HepG2 (cell line): ENCODE data around the gene PHF23. TPM values are rescaled to one million over a fixed set of nuclear protein-coding genes. Genes with fewer than 3 reads are reported as not detected.

Experiments used
- DMAP1 ChIP-seq: IDR thresholded peaks from 2 replicates; pipeline ENCODE4 v1.6.1; 2016
- EP300 ChIP-seq, 3 experiments: sonication (generic) in 1 of 3; formaldehyde crosslinking in 1 of 3; IDR thresholded peaks; 2 replicates each; pipeline versions ENCODE4 v1.5.1 to v1.6.1; 2011 to 2020; ENCODE audit warnings: low read depth in 2 of 3, low read length in 2 of 3, borderline replicate concordance in 1 of 3, improper control_type of control experiment in 1 of 3, mild to moderate bottlenecking in 1 of 3, missing genetic modification reagents in 1 of 3, moderate library complexity in 1 of 3
- FIP1L1 ChIP-seq: fragments of 200-400 bp; formaldehyde crosslinking; IDR thresholded peaks from 2 replicates; pipeline ENCODE4 v1.6.1; 2018; ENCODE audit warnings: low read depth, mild to moderate bottlenecking, low read length, moderate library complexity, borderline replicate concordance; ENCODE audit not compliant: insufficient read depth
- MTF1 ChIP-seq: sonication (generic); formaldehyde crosslinking; IDR thresholded peaks from 2 replicates; pipeline ENCODE4 v1.5.0; 2020; ENCODE audit warnings: missing genetic modification reagents
- POGZ ChIP-seq: sonication (generic); formaldehyde crosslinking; IDR thresholded peaks from 2 replicates; pipeline ENCODE4 v1.4.0; 2020; ENCODE audit warnings: mild to moderate bottlenecking, missing genetic modification reagents
- POLR2A ChIP-seq, 2 experiments: IDR thresholded peaks; 2 replicates each; pipeline ENCODE4 v1.6.1; 2011; ENCODE audit warnings: low read depth in 2 of 2, low read length in 2 of 2, mild to moderate bottlenecking in 1 of 2, moderate library complexity in 1 of 2; ENCODE audit not compliant: insufficient read depth in 1 of 2
- REST ChIP-seq, 2 experiments: IDR thresholded peaks; 2 replicates each; pipeline ENCODE4 v1.6.1; 2011 to 2012; ENCODE audit warnings: low read length in 2 of 2, borderline replicate concordance in 1 of 2, low read depth in 1 of 2, mild to moderate bottlenecking in 1 of 2, moderate library complexity in 1 of 2
- SATB2 ChIP-seq: sonication (generic); formaldehyde crosslinking; IDR thresholded peaks from 2 replicates; pipeline ENCODE4 v1.5.0; 2020; ENCODE audit warnings: missing genetic modification reagents
- SIX1 ChIP-seq: sonication (generic); formaldehyde crosslinking; IDR thresholded peaks from 2 replicates; pipeline ENCODE4 v1.4.0; 2020; ENCODE audit warnings: missing genetic modification reagents, borderline replicate concordance
- SNAPC5 ChIP-seq: sonication (generic); formaldehyde crosslinking; IDR thresholded peaks from 2 replicates; pipeline ENCODE4 v1.8.1; 2023; ENCODE audit warnings: mild to moderate bottlenecking, missing genetic modification reagents, borderline replicate concordance
- ZBTB39 ChIP-seq: sonication (generic); formaldehyde crosslinking; IDR thresholded peaks from 2 replicates; pipeline ENCODE4 v1.5.0; 2020; ENCODE audit warnings: missing genetic modification reagents
- ZFP62 ChIP-seq: sonication (generic); formaldehyde crosslinking; IDR thresholded peaks from 2 replicates; pipeline ENCODE4 v1.4.0; 2020; ENCODE audit warnings: missing genetic modification reagents
- ZNF136 ChIP-seq: sonication (generic); formaldehyde crosslinking; IDR thresholded peaks from 2 replicates; pipeline ENCODE4 v1.8.1; 2022; ENCODE audit warnings: low read depth, mild to moderate bottlenecking, moderate library complexity, missing genetic modification reagents
- ZNF362 ChIP-seq: sonication (generic); formaldehyde crosslinking; IDR thresholded peaks from 2 replicates; pipeline ENCODE4 v1.4.0; 2020; ENCODE audit warnings: missing genetic modification reagents, mild to moderate bottlenecking, borderline replicate concordance
- ZNF512B ChIP-seq: sonication (generic); formaldehyde crosslinking; IDR thresholded peaks from 2 replicates; pipeline ENCODE4 v1.5.1; 2020; ENCODE audit warnings: missing genetic modification reagents, mild to moderate bottlenecking, borderline replicate concordance
- ZNF660 ChIP-seq: sonication (generic); formaldehyde crosslinking; IDR thresholded peaks from 2 replicates; pipeline ENCODE4 v1.5.1; 2020; ENCODE audit warnings: mild to moderate bottlenecking, low read depth, missing genetic modification reagents, borderline replicate concordance
- ZNF879 ChIP-seq: sonication (generic); formaldehyde crosslinking; IDR thresholded peaks from 2 replicates; pipeline ENCODE4 v1.8.1; 2023; ENCODE audit warnings: missing genetic modification reagents
- polyA plus RNA-seq, 8 experiments: library from polyadenylated mRNA; depleted of rRNA in 3 of 8; stranded (reverse) in 7 of 8; unstranded in 1 of 8; fragments of >200 nt; fragmentation: Illumina TruSeq in 4 of 8; extraction: Trizol in 4 of 8; gene quantifications; 2 replicates each; pipeline versions ENCODE4 v1.2.1 to v1.2.3, GENCODE V29; 2011 to 2016; ENCODE audit warnings: low read depth in 4 of 8, missing spikeins in 1 of 8, mixed read lengths in 1 of 8; ENCODE audit not compliant: insufficient read depth in 1 of 8
- total RNA-seq, 5 experiments: library from RNA; depleted of rRNA; stranded (reverse); fragments of >200 nt; fragmentation: Illumina TruSeq; extraction: Trizol; gene quantifications; 2 replicates each; pipeline ENCODE4 v1.2.3, GENCODE V29; 2016; ENCODE audit warnings: low read depth in 1 of 5

PHF23 gene
- total and polyA plus RNA-seq, 2 of the 13 experiments (the other 11 are each of a cell fraction or from before 2014, with no cell fraction given) = 27.6 to 33.2 TPM

- TF ChIP-seq ZBTB39 (CRISPR knock-in tag) = no peak
- 0 out of 2 replicates have a peak, but pooled peaks have one; percentile 52 for TF ChIP-seq ZNF879 (CRISPR knock-in tag)
- peak; percentile 88 to 94 for TF ChIP-seq POLR2A (IDR thresholded peaks at IDR 0.05; ENCODE audit: insufficient read depth in 1 of 2, low read depth in 2 of 2, low read length in 2 of 2)
- no peak for TF ChIP-seq FIP1L1
- TF ChIP-seq SATB2 = no peak
- TF ChIP-seq DMAP1 = no peak; the same call in 1 of the 2 replicates
- TF ChIP-seq POGZ (CRISPR knock-in tag) = peak; percentile 22; the same call in 1 of the 2 replicates
- no peak for TF ChIP-seq EP300 (IDR thresholded peaks at IDR 0.05; ENCODE audit: low read depth in 2 of 2, low read length in 2 of 2)
- TF ChIP-seq EP300 (CRISPR knock-in tag; IDR thresholded peaks at IDR 0.05; ENCODE audit: borderline replicate concordance) = no peak
- TF ChIP-seq ZNF512B (CRISPR knock-in tag) = no peak
- TF ChIP-seq ZNF660 = no peak
- no peak for TF ChIP-seq MTF1
- no peak for TF ChIP-seq SIX1
- no peak; the same call in 1 of the 2 replicates for TF ChIP-seq SNAPC5 (CRISPR knock-in tag)
- no peak for TF ChIP-seq ZNF362 (CRISPR knock-in tag)
- TF ChIP-seq ZFP62 = no peak
- TF ChIP-seq REST (IDR thresholded peaks at IDR 0.05; ENCODE audit: borderline replicate concordance in 1 of 2, low read depth in 1 of 2, low read length in 2 of 2) = no peak
- TF ChIP-seq ZNF136 (CRISPR knock-in tag) = 0 out of 2 replicates have a peak, but pooled peaks have one; percentile 72
These were observed 19.3 kb downstream of the PHF23 start, which contains the start of the genes ACADVL and DLG4 (continued) for GRCh38 chr17:7219812-7220592.
